ENCODE results near the gene DSG2. TPM values are rescaled to one million over a fixed set of nuclear protein-coding genes. Genes with fewer than 3 reads are reported as not detected.

The DSG2 gene
- total RNA-seq, 1 donor from 2014 or later, result 10.5 TPM

DNA sequence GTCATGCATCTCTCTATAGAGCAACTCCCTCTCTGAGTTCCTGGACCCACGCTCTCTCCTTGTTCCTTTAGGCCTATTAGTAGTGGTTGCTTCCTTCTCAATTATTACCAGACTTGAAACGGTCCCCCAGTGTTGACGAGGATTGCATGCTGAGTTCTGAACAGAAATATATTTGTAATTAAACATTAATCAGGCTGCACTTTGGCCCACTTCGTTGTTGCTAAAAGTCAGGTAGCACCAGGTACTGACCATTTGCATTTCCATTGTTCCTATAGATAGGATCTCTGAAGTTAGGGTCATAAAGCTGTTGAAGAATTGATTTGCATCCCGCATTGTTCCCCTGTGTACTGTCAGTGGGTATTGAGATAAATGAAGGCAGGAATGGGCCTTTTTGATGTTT lies 56.8 kb downstream of the DSG2 start:
- H3K36me3 ChIP-seq, result no peaks in the 10 kb centered on the region
- no peak overlapping the region for H3K4me3 ChIP-seq
- H3K4me1 ChIP-seq, result no peaks in the 10 kb centered on the region
- H3K9me3 ChIP-seq, result no peaks in the 10 kb centered on the region
- no peak overlapping the region for H3K27ac ChIP-seq
- TF ChIP-seq, protein P1, sequence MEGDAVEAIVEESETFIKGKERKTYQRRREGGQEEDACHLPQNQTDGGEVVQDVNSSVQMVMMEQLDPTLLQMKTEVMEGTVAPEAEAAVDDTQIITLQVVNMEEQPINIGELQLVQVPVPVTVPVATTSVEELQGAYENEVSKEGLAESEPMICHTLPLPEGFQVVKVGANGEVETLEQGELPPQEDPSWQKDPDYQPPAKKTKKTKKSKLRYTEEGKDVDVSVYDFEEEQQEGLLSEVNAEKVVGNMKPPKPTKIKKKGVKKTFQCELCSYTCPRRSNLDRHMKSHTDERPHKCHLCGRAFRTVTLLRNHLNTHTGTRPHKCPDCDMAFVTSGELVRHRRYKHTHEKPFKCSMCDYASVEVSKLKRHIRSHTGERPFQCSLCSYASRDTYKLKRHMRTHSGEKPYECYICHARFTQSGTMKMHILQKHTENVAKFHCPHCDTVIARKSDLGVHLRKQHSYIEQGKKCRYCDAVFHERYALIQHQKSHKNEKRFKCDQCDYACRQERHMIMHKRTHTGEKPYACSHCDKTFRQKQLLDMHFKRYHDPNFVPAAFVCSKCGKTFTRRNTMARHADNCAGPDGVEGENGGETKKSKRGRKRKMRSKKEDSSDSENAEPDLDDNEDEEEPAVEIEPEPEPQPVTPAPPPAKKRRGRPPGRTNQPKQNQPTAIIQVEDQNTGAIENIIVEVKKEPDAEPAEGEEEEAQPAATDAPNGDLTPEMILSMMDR (IDR thresholded peaks at IDR 0.05), result no peak
- no peaks in the 10 kb centered on the region for H3K27me3 ChIP-seq
- DNase-seq (ENCODE audit: low spot score in 2 of 2), result no peak
- intact Hi-C loops (cut with DNase I), result loop anchor here (5.0 kb wide), 2 partner anchors 168 to 423 kb away; no protein-coding TSS in a partner anchor

DNA sequence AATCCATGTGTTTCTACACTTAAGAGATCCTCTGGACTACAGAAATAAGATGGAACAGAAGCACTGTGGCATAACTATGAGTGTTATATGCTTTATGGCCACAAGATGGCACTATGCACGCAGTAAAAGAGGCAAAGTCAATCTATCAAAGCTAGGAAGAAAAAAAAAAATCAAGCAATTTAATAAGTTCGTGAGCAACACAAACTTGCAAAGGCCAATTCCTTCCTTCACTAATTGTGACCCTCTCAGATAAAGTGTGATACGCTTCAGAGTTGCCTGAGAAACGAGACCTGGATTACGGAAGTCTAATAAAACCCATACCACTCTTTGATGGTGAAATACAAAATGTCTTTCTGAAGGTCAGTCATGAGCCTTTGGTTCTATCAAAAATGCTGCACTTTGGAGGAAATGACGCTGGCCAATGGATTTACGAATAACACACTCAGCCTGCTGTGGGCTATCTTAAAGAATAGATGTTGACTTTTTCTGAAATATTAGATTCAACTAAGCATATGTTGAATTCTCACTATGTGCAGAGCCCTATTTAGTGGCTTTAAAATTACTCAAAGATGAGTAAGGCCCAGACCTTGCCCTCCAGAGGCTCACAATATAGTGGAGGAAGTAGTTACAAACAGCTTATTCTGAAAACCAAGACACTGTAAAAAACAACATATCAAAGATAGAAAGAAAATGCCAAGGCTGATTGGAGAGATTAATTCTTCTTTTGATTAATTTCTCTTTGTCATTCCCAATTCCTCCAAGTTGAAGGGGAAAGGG lies 58.2 kb downstream of the DSG2 start:
- H3K4me3 ChIP-seq, result no peak overlapping the region
- TF ChIP-seq, protein P1 (IDR thresholded peaks at IDR 0.05), result peak; percentile 41 to 76 (median 67)
- DNase-seq (ENCODE audit: low spot score in 2 of 2), result no peak
- H3K9me3 ChIP-seq, result no peaks in the 10 kb centered on the region
- H3K4me1 ChIP-seq, result no peaks in the 10 kb centered on the region
- intact Hi-C loops (cut with DNase I), result loop anchor here (1.0 to 5.0 kb wide), 3 partner anchors 166 to 421 kb away; no protein-coding TSS in a partner anchor
- H3K36me3 ChIP-seq, result no peaks in the 10 kb centered on the region
- no peaks in the 10 kb centered on the region for H3K27me3 ChIP-seq
- H3K27ac ChIP-seq, result no peak overlapping the region

DNA sequence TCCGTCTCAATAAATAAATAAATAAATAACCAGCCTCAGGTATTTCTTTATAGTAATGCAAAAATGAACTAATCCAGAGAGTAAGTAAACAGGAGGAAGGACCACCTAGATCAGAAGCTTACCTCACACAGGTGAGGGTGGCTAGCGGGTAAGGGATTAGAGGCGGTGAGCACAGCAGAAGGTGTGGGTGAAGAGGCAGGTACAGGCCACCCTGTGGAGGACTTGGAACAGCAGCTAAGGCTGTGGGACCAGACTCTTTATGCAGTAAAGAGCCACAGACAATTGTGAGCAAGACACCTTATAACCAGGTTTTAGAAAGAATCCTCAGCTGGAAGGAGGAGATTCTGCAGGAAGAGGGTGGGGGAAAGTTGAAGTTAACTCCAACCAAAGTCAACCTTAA lies 59.5 kb downstream of the DSG2 start:
- no peak overlapping the region for H3K27ac ChIP-seq
- no peaks in the 10 kb centered on the region for H3K4me1 ChIP-seq
- no peaks in the 10 kb centered on the region for H3K27me3 ChIP-seq
- no peaks in the 10 kb centered on the region for H3K36me3 ChIP-seq
- TF ChIP-seq, protein P1 (IDR thresholded peaks at IDR 0.05), result no peak
- no peak overlapping the region for H3K4me3 ChIP-seq
- H3K9me3 ChIP-seq, result no peaks in the 10 kb centered on the region
- intact Hi-C loops (cut with DNase I), result loop anchor here (5.0 kb wide), 2 partner anchors 165 to 420 kb away; no protein-coding TSS in a partner anchor
- no peak for DNase-seq (ENCODE audit: low spot score in 2 of 2)

DNA sequence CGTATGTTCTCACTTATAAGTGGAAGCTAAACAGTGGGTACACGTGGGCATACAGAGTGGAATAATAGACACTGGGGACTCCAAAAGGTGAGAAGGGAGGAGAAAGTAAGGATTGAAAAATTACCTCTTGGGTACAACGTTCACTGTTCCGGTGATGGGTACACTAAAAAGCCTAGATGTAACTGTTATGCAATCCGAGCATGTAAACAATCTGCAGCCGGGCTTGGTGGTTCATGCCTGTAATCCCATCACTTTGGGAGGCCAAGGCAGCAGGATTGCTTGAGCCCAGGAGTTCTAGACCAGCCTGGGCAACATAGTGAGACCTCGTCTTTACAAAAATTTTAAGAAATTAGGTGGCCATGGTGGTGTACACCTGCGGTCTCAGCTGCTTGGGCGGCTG lies 60.6 kb downstream of the DSG2 start:
- no peaks in the 10 kb centered on the region for H3K4me1 ChIP-seq
- DNase-seq (ENCODE audit: low spot score in 2 of 2), result no peak
- intact Hi-C loops (cut with DNase I), result loop anchor here (5.0 kb wide), 2 partner anchors 164 to 419 kb away; no protein-coding TSS in a partner anchor
- no peaks in the 10 kb centered on the region for H3K9me3 ChIP-seq
- H3K4me3 ChIP-seq, result no peak overlapping the region
- no peak overlapping the region for H3K27ac ChIP-seq
- H3K36me3 ChIP-seq, result no peaks in the 10 kb centered on the region
- H3K27me3 ChIP-seq, result no peaks in the 10 kb centered on the region
- TF ChIP-seq, protein P1 (IDR thresholded peaks at IDR 0.05), result no peak

DNA sequence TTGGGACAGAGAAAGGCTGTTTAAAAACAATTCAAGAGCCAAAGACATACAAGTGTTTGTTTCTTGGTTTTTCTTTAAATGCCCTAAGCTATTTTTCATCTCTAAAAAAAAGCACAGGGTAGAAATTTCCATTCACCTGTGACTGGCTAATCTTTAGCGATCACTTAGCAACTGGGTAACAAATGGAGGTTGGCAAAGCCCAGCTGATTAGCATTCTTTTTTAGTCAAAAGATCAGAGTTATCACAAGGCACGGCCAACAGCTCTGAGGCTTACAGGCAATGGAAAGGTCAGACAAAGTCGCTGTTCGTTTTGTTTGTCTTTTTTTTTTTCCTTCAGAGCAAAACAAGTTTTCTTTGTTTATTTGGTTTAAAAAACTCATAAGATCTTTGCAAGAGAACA lies 64.7 kb downstream of the DSG2 start:
- no peak overlapping the region for H3K4me3 ChIP-seq
- intact Hi-C loops (cut with DNase I), result no loop called here
- no peaks in the 10 kb centered on the region for H3K27me3 ChIP-seq
- no peaks in the 10 kb centered on the region for H3K4me1 ChIP-seq
- H3K27ac ChIP-seq, result no peak overlapping the region
- DNase-seq (ENCODE audit: low spot score in 2 of 2), result no peak
- H3K9me3 ChIP-seq, result no peaks in the 10 kb centered on the region
- no peaks in the 10 kb centered on the region for H3K36me3 ChIP-seq
- TF ChIP-seq, protein P1 (IDR thresholded peaks at IDR 0.05), result no peak
